GM12874 (cell line): ENCODE data around the gene CACFD1.

Experiments used
- CTCF ChIP-seq: IDR thresholded peaks from 2 replicates; pipeline ENCODE4 v1.5.1; 2011; ENCODE audit warnings: low read depth, mild to moderate bottlenecking, control low read depth, low read length, moderate library complexity; ENCODE audit not compliant: insufficient read depth

CACFD1 gene

DNA sequence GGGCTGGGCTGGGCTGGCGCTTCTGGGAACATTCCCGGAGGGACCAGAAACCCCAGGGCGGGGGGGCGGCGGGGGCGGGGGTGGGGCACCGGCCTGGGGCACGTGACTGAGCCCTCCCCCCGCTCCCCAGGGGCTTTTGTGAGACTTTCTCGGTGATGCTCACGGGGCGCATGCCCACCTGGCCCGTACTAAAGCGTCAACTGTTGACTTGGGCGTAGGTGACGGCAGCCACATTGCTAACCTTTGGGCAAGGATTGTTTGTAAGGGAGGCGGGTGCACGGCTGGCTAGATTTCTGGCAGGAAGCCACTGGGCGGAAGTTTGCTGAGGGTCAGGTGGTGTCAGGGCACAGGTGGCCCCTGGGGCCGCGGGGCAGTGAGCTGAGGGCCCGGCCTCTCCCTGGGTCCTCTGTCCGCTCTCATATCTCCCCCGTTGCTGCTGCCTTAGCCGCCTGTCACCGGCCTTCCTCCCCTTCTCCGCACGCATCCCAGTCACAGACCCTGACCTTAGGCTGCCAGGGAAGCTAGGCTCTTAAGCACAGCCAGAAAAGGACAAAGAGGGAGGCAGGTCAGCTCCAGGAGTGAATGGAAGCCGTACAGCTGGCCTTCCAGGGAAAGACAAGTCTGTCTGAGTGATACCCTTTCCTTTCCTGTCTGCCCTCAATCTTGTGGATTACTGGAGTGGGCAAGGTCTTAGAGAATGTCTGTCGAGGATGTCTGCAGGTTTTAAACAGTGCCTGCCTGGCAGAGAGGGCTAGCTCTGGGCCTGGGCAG, 812 bp downstream of the CACFD1 start:
- no peak for TF ChIP-seq CTCF

DNA sequence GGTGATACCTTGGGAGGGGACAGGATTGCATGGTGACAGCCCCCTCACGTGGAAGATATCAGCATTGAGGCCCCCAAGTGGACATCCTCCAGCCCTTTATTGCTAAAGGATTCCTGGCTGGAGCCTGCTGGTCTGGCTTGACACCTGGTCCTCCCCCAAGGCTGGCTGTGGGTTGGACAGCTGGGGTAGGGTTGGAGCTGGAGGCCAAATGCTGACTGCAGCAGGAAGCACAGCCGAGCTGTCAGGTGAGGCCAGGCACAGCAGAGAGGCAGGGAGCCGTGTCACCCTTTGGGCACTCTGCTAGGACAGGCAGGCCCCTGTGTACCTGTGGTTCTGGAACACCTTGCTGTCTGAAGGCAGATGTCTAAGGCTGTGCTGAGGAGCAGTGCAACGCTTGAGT, 2.2 kb downstream of the CACFD1 start:
- peak; percentile 17; the same call in 1 of the 2 replicates for TF ChIP-seq CTCF

- peak; percentile 25 for TF ChIP-seq CTCF
Observed at GRCh38 chr9:133463234-133463863, 3.6 kb downstream of the CACFD1 start.

DNA sequence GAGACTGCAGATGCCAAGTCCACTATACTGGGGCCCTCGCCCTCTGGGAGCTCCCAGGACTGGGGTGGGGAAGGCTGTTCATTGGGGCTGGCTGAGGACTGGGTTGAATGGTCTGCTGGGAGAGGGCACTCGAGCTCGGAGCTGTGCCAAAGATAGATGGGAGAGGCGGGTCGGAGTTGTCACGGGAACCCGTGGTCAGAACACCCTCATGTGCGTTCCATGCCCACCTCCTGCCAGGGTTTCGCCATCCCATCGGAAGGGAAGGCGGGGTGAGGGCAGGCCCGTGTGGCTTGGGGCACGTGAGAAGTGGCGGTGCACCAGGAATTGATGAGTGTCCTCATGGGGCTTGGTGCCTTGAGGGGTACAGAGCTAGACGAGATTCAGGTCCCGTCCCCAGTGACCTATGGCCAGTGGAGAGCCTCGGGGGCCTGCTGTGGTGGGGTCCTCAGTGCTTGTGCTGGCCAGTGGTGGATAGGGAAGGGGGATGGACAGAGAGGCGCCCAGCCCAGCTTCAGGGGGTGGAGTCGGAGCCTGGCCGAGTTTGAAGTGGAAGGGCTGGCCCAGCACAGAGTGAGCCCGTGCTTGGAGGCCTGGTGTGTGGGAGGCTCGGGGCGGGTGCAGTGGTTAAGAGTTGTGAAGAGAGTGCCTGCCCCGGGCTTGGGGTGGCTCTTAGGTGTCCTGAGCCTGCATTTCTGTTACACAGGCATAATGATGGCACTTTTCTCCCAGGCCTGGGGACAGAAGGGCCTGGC, 4.3 kb downstream of the CACFD1 start:
- TF ChIP-seq CTCF = no peak

- TF ChIP-seq CTCF = no peak
Observed at GRCh38 chr9:133464638-133465037, 4.9 kb downstream of the CACFD1 start.

- TF ChIP-seq CTCF = no peak
Observed at GRCh38 chr9:133465984-133466383, 6.2 kb downstream of the CACFD1 start.

DNA sequence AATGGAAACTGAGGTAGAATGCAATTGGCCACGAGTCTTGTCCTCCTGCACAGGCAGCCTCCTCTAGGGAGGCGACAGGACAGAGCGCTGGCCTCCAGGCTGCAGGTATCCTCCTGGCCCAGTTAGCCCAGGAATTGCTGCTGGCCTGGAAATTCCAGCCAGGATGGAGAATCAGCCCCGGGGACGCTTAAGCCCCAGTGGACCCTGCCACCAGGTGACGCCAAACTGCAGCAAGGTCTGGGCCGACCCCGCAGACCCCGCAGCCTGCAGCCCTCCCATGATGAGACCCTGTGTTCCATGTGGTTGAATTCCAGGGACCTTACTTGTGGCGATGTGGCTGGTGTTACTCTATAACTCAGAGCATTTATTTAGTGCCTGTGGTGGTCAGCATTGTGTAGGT, 7.3 kb downstream of the CACFD1 start:
- TF ChIP-seq CTCF = no peak
